Measurements from ENCODE around the gene SPTLC2. TPM values are rescaled to one million over a fixed set of nuclear protein-coding genes. Genes with fewer than 3 reads are reported as not detected.

Gene SPTLC2
- total RNA-seq, 1 donor from 2014 or later = 46.1 TPM

GRCh38 chr14:77582511-77582910 is 33.9 kb downstream of the SPTLC2 start:
- DNase-seq (no peak), ATAC-seq (no peak)
- Histone ChIP-seq H3K4me1 (peaks cover 40% of the 10 kb centered on the region), H3K27me3 (ENCODE audit: low read depth) (no peaks in the 10 kb centered on the region), H3K27ac (no peak overlapping the region), H3K36me3 (peaks cover 11% of the 10 kb centered on the region), H3K4me3 (no peak overlapping the region), H3K9me3 (no peaks in the 10 kb centered on the region)
- intact Hi-C loops (cut with DNase I) = no loop called here
- TF ChIP-seq CTCF (IDR thresholded peaks at IDR 0.05) = no peak

- H3K27ac ChIP-seq = no peak overlapping the region
Observed at GRCh38 chr14:77580964-77581505, 35.4 kb downstream of the SPTLC2 start.

GRCh38 chr14:77580477-77580876 is 36.0 kb downstream of the SPTLC2 start:
- no peak for TF ChIP-seq CTCF (IDR thresholded peaks at IDR 0.05)
- H3K4me3 ChIP-seq = peak overlapping the region; percentile 4
- ATAC-seq (no peak), DNase-seq (no peak)
- no peak overlapping the region for H3K27ac ChIP-seq
- H3K36me3 ChIP-seq = peaks cover 29% of the 10 kb centered on the region
- no peaks in the 10 kb centered on the region for H3K9me3 ChIP-seq
- peaks cover 40% of the 10 kb centered on the region for H3K4me1 ChIP-seq
- H3K27me3 ChIP-seq (ENCODE audit: low read depth) = no peaks in the 10 kb centered on the region
- intact Hi-C loops (cut with DNase I) = no loop called here

More at GRCh38 chr14:77580964-77581505, 35.4 kb downstream of the SPTLC2 start:
- no peak for TF ChIP-seq CTCF (IDR thresholded peaks at IDR 0.05)
- DNase-seq = no peak
- H3K36me3 ChIP-seq = peaks cover 23% of the 10 kb centered on the region
- H3K4me1 ChIP-seq = peaks cover 40% of the 10 kb centered on the region
- intact Hi-C loops (cut with DNase I) = no loop called here
- H3K9me3 ChIP-seq = no peaks in the 10 kb centered on the region
- H3K27me3 ChIP-seq (ENCODE audit: low read depth) = no peaks in the 10 kb centered on the region
- peak overlapping the region; percentile 4 for H3K4me3 ChIP-seq
- peak in 1 of 2 donors; percentile 58 for ATAC-seq

- H3K27ac ChIP-seq = no peak overlapping the region
- TF ChIP-seq CTCF (IDR thresholded peaks at IDR 0.05) = no peak
- no peak for DNase-seq
Observed at GRCh38 chr14:77579780-77580179, 36.7 kb downstream of the SPTLC2 start.

GRCh38 chr14:77579065-77579464 is 37.4 kb downstream of the SPTLC2 start:
- Histone ChIP-seq H3K36me3 (peaks cover 43% of the 10 kb centered on the region), H3K27me3 (ENCODE audit: low read depth) (no peaks in the 10 kb centered on the region), H3K4me3 (no peak overlapping the region), H3K9me3 (no peaks in the 10 kb centered on the region), H3K4me1 (peaks cover 32% of the 10 kb centered on the region), H3K27ac (no peak overlapping the region)
- intact Hi-C loops (cut with DNase I) = no loop called here
- ATAC-seq (no peak), DNase-seq (no peak)
- TF ChIP-seq CTCF (IDR thresholded peaks at IDR 0.05) = no peak

More at GRCh38 chr14:77579780-77580179, 36.7 kb downstream of the SPTLC2 start:
- H3K27me3 ChIP-seq (ENCODE audit: low read depth) = no peaks in the 10 kb centered on the region
- peaks cover 33% of the 10 kb centered on the region for H3K4me1 ChIP-seq
- no peak for ATAC-seq
- no peak overlapping the region for H3K4me3 ChIP-seq
- H3K9me3 ChIP-seq = no peaks in the 10 kb centered on the region
- intact Hi-C loops (cut with DNase I) = no loop called here
- peaks cover 36% of the 10 kb centered on the region for H3K36me3 ChIP-seq

Measured in lower lobe of right lung (tissue), 2 donors.